Caco-2 (cell line): Measurements from ENCODE around the gene SLC35G2. TPM values are rescaled to one million over a fixed set of nuclear protein-coding genes. Genes with fewer than 3 reads are reported as not detected.

Source experiments
- BruUV-seq: library from RNA; stranded (reverse); fragments of 400-500 nt; replicated peaks from 2 replicates; lab custom pipeline; 2021; lab: Mats Ljungman, UMichigan
- CTCF ChIA-PET: fragments of 300-600 bp; sonication (Branson Sonifier 250); formaldehyde crosslinking; loops from one replicate; lab custom pipeline; 2022; ENCODE audit warnings: antibody characterized with exemption; lab: Charles Lee
- POLR2A ChIA-PET: fragments of 300-600 bp; sonication (Branson Sonifier 250); formaldehyde crosslinking; loops from one replicate; lab custom pipeline; 2022; ENCODE audit warnings: antibody characterized with exemption; lab: Charles Lee
- DNase-seq, 2 experiments: peaks; one replicate each; pipeline versions ENCODE4 v3.0.0 to v3.0.0-alpha.2; 2020 to 2022
- H3K27me3 ChIP-seq: replicated peaks from 2 replicates; pipeline ENCODE4 v1.6.0; 2011; ENCODE audit warnings: low read length; ENCODE audit not compliant: control insufficient read depth, insufficient read depth
- H3K36me3 ChIP-seq: 2 replicates; pipeline ENCODE4 v1.5.1; 2011; ENCODE audit warnings: low read length; ENCODE audit not compliant: control insufficient read depth, insufficient read depth
- H3K4me1 ChIP-seq: fragments of 250-450 bp; sonication (Bioruptor Pico); 2 replicates; pipeline ENCODE4 v1.5.1; 2020; ENCODE audit warnings: mild to moderate bottlenecking
- H3K4me3 ChIP-seq: 2 replicates; pipeline ENCODE4 v1.5.1; 2011; ENCODE audit warnings: low read depth, mild to moderate bottlenecking, control low read depth, low read length
- H3K9me3 ChIP-seq: fragments of 250-450 bp; sonication (Bioruptor Pico); 2 replicates; pipeline ENCODE4 v1.5.1; 2020; ENCODE audit warnings: mild to moderate bottlenecking, moderate library complexity
- H3K27ac Mint-ChIP-seq: one replicate; pipeline ENCODE4 v1.8.0; 2022; ENCODE audit warnings: mixed read lengths; ENCODE audit not compliant: unreplicated experiment
- H3K27me3 Mint-ChIP-seq: one replicate; pipeline ENCODE4 v1.8.0; 2022; ENCODE audit warnings: mixed read lengths; ENCODE audit not compliant: insufficient read depth, unreplicated experiment
- H3K36me3 Mint-ChIP-seq: one replicate; pipeline ENCODE4 v1.8.0; 2022; ENCODE audit warnings: mild to moderate bottlenecking, mixed read lengths; ENCODE audit not compliant: insufficient read depth, unreplicated experiment
- H3K4me1 Mint-ChIP-seq: one replicate; pipeline ENCODE4 v1.8.0; 2022; ENCODE audit warnings: low read depth, mixed read lengths; ENCODE audit not compliant: unreplicated experiment
- H3K4me3 Mint-ChIP-seq: one replicate; pipeline ENCODE4 v1.8.0; 2022; ENCODE audit warnings: mild to moderate bottlenecking, moderate library complexity, mixed read lengths; ENCODE audit not compliant: unreplicated experiment
- H3K9me3 Mint-ChIP-seq: one replicate; pipeline ENCODE4 v1.8.0; 2022; ENCODE audit warnings: mixed read lengths; ENCODE audit not compliant: unreplicated experiment
- CTCF ChIP-seq, 2 experiments: fragments of 200-600 bp in 1 of 2; IDR thresholded peaks; 1 replicate in 1 of 2; 2 replicates in 1 of 2; pipeline versions ENCODE4 v1.5.1 to v1.8.0; 2011 to 2022; ENCODE audit warnings: antibody characterized with exemption in 1 of 2, control low read depth in 1 of 2, inconsistent platforms in 1 of 2, low read depth in 1 of 2, low read length in 1 of 2, mild to moderate bottlenecking in 1 of 2, moderate library complexity in 1 of 2; ENCODE audit not compliant: insufficient read depth in 1 of 2, severe bottlenecking in 1 of 2, unreplicated experiment in 1 of 2
- intact Hi-C: fragments of 100-400 bp; cut with micrococcal nuclease; formaldehyde crosslinking; loops from one replicate; pipeline ENCODE4 v1.10.0; 2022; ENCODE audit not compliant: unreplicated experiment
- total RNA-seq: library from RNA; stranded (reverse); gene quantifications from 2 replicates; pipeline ENCODE4 v1.2.3, GENCODE V29; 2022

Gene SLC35G2
- total RNA-seq, 1 experiment from 2014 or later: 4.2 TPM

- Histone ChIP-seq H3K36me3 (no peaks in the 10 kb centered on the region), H3K27me3 (no peaks in the 10 kb centered on the region), H3K9me3 (0 out of 2 replicates have a peak, but pooled peaks cover 3% of the 10 kb centered on the region), H3K4me3 (no peak overlapping the region), H3K4me1 (no peaks in the 10 kb centered on the region)
- H3K4me1 Mint-ChIP-seq: no peaks in the 10 kb centered on the region
- no peak overlapping the region for H3K27ac Mint-ChIP-seq
- ChIA-PET CTCF (interaction anchor here (1.2 kb wide), 1 partner anchor 86 kb away, joined by 3 read pairs; the partner anchor contains the start of gene STAG1), POLR2A (no interaction called here)
- peaks cover 19% of the 10 kb centered on the region for H3K36me3 Mint-ChIP-seq
- H3K4me3 Mint-ChIP-seq: no peak overlapping the region
- BruUV-seq: no TSS peak
- DNase-seq: no peak
- intact Hi-C loops: no loop called here
- H3K9me3 Mint-ChIP-seq: no peaks in the 10 kb centered on the region
- no peaks in the 10 kb centered on the region for H3K27me3 Mint-ChIP-seq
- TF ChIP-seq CTCF (IDR thresholded peaks at IDR 0.05; ENCODE audit: insufficient read depth in 1 of 2, low read depth in 1 of 2, low read length in 1 of 2, severe bottlenecking in 1 of 2, unreplicated experiment in 1 of 2): no peak
These were observed 20.0 kb downstream of the SLC35G2 start for GRCh38 chr3:136838641-136839555.

GRCh38 chr3:136839556-136839931 is 20.6 kb downstream of the SLC35G2 start:
- Histone ChIP-seq H3K4me3 (no peak overlapping the region), H3K36me3 (no peaks in the 10 kb centered on the region), H3K4me1 (no peaks in the 10 kb centered on the region), H3K27me3 (no peaks in the 10 kb centered on the region), H3K9me3 (0 out of 2 replicates have a peak, but pooled peaks cover 3% of the 10 kb centered on the region)
- Mint-ChIP-seq H3K9me3 (no peaks in the 10 kb centered on the region), H3K4me3 (no peak overlapping the region), H3K4me1 (no peaks in the 10 kb centered on the region), H3K27ac (no peak overlapping the region), H3K36me3 (peaks cover 21% of the 10 kb centered on the region), H3K27me3 (no peaks in the 10 kb centered on the region)
- CTCF ChIA-PET: interaction anchor here (1.2 kb wide), 1 partner anchor 87 kb away, joined by 3 read pairs; the partner anchor contains the start of gene STAG1
- no peak for TF ChIP-seq CTCF (IDR thresholded peaks at IDR 0.05; ENCODE audit: insufficient read depth in 1 of 2, low read depth in 1 of 2, low read length in 1 of 2, severe bottlenecking in 1 of 2, unreplicated experiment in 1 of 2)
- POLR2A ChIA-PET: no interaction called here
- BruUV-seq: no TSS peak
- intact Hi-C loops: no loop called here
- no peak for DNase-seq

- no peak for TF ChIP-seq CTCF (IDR thresholded peaks at IDR 0.05; ENCODE audit: insufficient read depth in 1 of 2, low read depth in 1 of 2, low read length in 1 of 2, severe bottlenecking in 1 of 2, unreplicated experiment in 1 of 2)
- H3K27ac Mint-ChIP-seq: no peak overlapping the region
- ChIA-PET POLR2A (no interaction called here), CTCF (interaction anchor here (1.2 kb wide), 1 partner anchor 88 kb away, joined by 3 read pairs; the partner anchor contains the start of gene STAG1)
- H3K9me3 Mint-ChIP-seq: no peaks in the 10 kb centered on the region
- intact Hi-C loops: no loop called here
- no TSS peak for BruUV-seq
- no peaks in the 10 kb centered on the region for H3K4me1 ChIP-seq
- no peak for DNase-seq
- no peak overlapping the region for H3K4me3 Mint-ChIP-seq
- H3K4me3 ChIP-seq: no peak overlapping the region
- H3K36me3 ChIP-seq: no peaks in the 10 kb centered on the region
- H3K9me3 ChIP-seq: no peaks in the 10 kb centered on the region
- peaks cover 27% of the 10 kb centered on the region for H3K36me3 Mint-ChIP-seq
- H3K27me3 ChIP-seq: no peaks in the 10 kb centered on the region
- H3K4me1 Mint-ChIP-seq: no peaks in the 10 kb centered on the region
- H3K27me3 Mint-ChIP-seq: no peaks in the 10 kb centered on the region
These were observed 21.3 kb downstream of the SLC35G2 start for GRCh38 chr3:136840252-136840651.
